HEK293 (cell line): ENCODE results near the gene MALAT1.

Experiments
- CTCF ChIA-PET: fragments of 350-600 bp; formaldehyde crosslinking; extraction: SDS; loops from one replicate; lab custom pipeline; 2021; ENCODE audit warnings: antibody characterized with exemption; lab: Yijun Ruan, JAX
- POLR2A ChIA-PET: fragments of 300-600 bp; formaldehyde crosslinking; extraction: SDS; loops from one replicate; lab custom pipeline; 2020; ENCODE audit warnings: antibody characterized with exemption, inconsistent platforms; lab: Yijun Ruan, JAX
- H3K27ac ChIP-seq: fragments of 200-500 bp; sonication (Bioruptor generic); 2 replicates; pipeline ENCODE4 v1.5.1; 2014; ENCODE audit warnings: low read depth, low read length, control low read depth, inconsistent platforms; ENCODE audit errors: extremely low read depth
- H3K36me3 ChIP-seq, 2 experiments: fragments of 200-500 bp in 1 of 2; sonication (Bioruptor generic) in 1 of 2; 1 replicate in 1 of 2; 2 replicates in 1 of 2; pipeline ENCODE4 v1.5.1; 2014 to 2017; ENCODE audit warnings: inconsistent platforms in 2 of 2, low read length in 2 of 2; ENCODE audit not compliant: control insufficient read depth in 2 of 2, insufficient read depth in 1 of 2
- H3K4me1 ChIP-seq: fragments of 200-500 bp; sonication (Bioruptor generic); 2 replicates; pipeline ENCODE4 v1.5.1; 2014; ENCODE audit warnings: mild to moderate bottlenecking, low read length, inconsistent platforms; ENCODE audit not compliant: control insufficient read depth, insufficient read depth
- H3K4me3 ChIP-seq: 2 replicates; pipeline ENCODE4 v1.5.1; 2011; ENCODE audit warnings: low read depth, mild to moderate bottlenecking, control low read depth, low read length, moderate library complexity
- H3K9me3 ChIP-seq: fragments of 200-500 bp; sonication (Bioruptor generic); 2 replicates; pipeline ENCODE4 v1.5.1; 2014; ENCODE audit warnings: low read depth, low read length, inconsistent platforms; ENCODE audit not compliant: control insufficient read depth, insufficient read depth
- EGR2 ChIP-seq: fragments of 450-650 bp; formaldehyde crosslinking; IDR thresholded peaks from 2 replicates; pipeline ENCODE4 v1.5.1; 2016; ENCODE audit warnings: low read depth, missing biosample characterization, missing genetic modification characterization
- KLF9 ChIP-seq: fragments of 450-650 bp; formaldehyde crosslinking; IDR thresholded peaks from 2 replicates; pipeline ENCODE4 v1.5.1; 2016; ENCODE audit warnings: missing biosample characterization, missing genetic modification characterization, low read depth
- PRDM1 ChIP-seq: fragments of 450-650 bp; formaldehyde crosslinking; IDR thresholded peaks from 2 replicates; pipeline ENCODE4; 2016; ENCODE audit warnings: missing biosample characterization, missing genetic modification characterization
- ZBTB17 ChIP-seq: fragments of 450-650 bp; formaldehyde crosslinking; IDR thresholded peaks from 2 replicates; pipeline ENCODE4 v1.5.1; 2016; ENCODE audit warnings: missing biosample characterization, missing genetic modification characterization
- ZBTB20 ChIP-seq: fragments of 450-650 bp; formaldehyde crosslinking; IDR thresholded peaks from 2 replicates; pipeline ENCODE4 v1.5.1; 2016; ENCODE audit warnings: missing biosample characterization, missing genetic modification characterization
- ZFHX2 ChIP-seq: fragments of 450-650 bp; formaldehyde crosslinking; conservative IDR thresholded peaks from 2 replicates; pipeline ENCODE4 v1.5.1; 2016; ENCODE audit warnings: missing biosample characterization, missing genetic modification characterization
- ZNF121 ChIP-seq: fragments of 450-650 bp; formaldehyde crosslinking; IDR thresholded peaks from 2 replicates; pipeline ENCODE4 v1.5.1; 2016; ENCODE audit warnings: missing biosample characterization, missing genetic modification characterization
- ZNF140 ChIP-seq: fragments of 450-650 bp; formaldehyde crosslinking; IDR thresholded peaks from 2 replicates; pipeline ENCODE4 v1.5.1; 2016; ENCODE audit warnings: missing biosample characterization, missing genetic modification characterization
- ZNF146 ChIP-seq: fragments of 450-650 bp; formaldehyde crosslinking; IDR thresholded peaks from 2 replicates; pipeline ENCODE4 v1.5.1; 2016; ENCODE audit warnings: missing biosample characterization, missing genetic modification characterization
- ZNF335 ChIP-seq: fragments of 450-650 bp; formaldehyde crosslinking; conservative IDR thresholded peaks from 2 replicates; pipeline ENCODE4 v1.5.1; 2016; ENCODE audit warnings: missing biosample characterization, missing genetic modification characterization
- ZNF366 ChIP-seq: fragments of 450-650 bp; formaldehyde crosslinking; conservative IDR thresholded peaks from 2 replicates; pipeline ENCODE4 v1.5.1; 2016; ENCODE audit warnings: missing biosample characterization, missing genetic modification characterization
- ZNF664 ChIP-seq: fragments of 450-650 bp; formaldehyde crosslinking; IDR thresholded peaks from 2 replicates; pipeline ENCODE4 v1.5.1; 2016; ENCODE audit warnings: missing biosample characterization, missing genetic modification characterization
- TF ChIP-seq, protein P1 (sequence below): fragments of 450-650 bp; formaldehyde crosslinking; IDR thresholded peaks from 2 replicates; pipeline ENCODE4 v1.5.1; 2016; ENCODE audit warnings: missing biosample characterization, missing genetic modification characterization
- TF ChIP-seq, protein P2 (sequence below): fragments of 450-650 bp; formaldehyde crosslinking; IDR thresholded peaks from 2 replicates; pipeline ENCODE4 v1.5.1; 2017; ENCODE audit warnings: missing biosample characterization, missing genetic modification characterization
- TF ChIP-seq, protein P3 (sequence below): fragments of 450-650 bp; formaldehyde crosslinking; IDR thresholded peaks from 2 replicates; pipeline ENCODE4 v1.5.1; 2017; ENCODE audit warnings: missing biosample characterization, missing genetic modification characterization

MALAT1 gene

DNA sequence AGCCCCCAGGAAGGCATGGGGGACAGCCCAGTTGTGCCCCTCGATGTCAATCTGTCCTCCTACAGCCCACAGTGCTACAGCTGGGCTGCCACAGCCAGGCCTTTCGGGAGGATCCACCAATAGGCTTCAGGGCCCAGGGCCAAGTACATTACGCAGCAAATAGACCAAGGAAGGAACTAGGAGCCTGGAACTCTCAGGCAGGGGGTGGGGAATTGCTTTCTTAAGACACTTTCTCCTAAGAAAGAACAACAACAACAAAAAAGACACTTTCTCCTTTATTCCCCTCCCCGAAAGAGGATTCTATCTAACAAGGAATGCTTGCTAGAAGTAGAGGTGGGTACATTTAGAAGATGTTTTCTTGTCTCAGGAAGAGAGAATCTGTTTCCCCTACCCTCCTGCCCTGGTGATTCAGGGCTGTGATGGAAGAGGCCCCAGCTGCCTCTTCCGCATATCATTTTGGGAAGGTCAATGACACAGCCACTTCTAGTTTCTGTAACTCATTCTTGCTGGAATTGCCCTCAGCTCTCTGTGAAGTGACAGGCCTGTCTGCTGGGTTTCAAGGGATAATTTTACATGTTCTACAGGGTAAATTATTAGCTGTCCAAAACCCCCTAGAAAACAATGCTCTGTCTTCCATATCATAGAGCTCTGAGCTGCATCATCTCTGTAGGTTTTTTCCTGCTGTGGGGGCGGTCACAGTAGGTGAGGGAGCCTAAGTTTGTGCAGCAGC lies 6.0 kb upstream of the MALAT1 start (continued):
- TF ChIP-seq, protein P1, sequence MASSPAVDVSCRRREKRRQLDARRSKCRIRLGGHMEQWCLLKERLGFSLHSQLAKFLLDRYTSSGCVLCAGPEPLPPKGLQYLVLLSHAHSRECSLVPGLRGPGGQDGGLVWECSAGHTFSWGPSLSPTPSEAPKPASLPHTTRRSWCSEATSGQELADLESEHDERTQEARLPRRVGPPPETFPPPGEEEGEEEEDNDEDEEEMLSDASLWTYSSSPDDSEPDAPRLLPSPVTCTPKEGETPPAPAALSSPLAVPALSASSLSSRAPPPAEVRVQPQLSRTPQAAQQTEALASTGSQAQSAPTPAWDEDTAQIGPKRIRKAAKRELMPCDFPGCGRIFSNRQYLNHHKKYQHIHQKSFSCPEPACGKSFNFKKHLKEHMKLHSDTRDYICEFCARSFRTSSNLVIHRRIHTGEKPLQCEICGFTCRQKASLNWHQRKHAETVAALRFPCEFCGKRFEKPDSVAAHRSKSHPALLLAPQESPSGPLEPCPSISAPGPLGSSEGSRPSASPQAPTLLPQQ (tag by site-specific recombination) = 0 out of 2 replicates have a peak, but pooled peaks have one; percentile 17
- TF ChIP-seq KLF9 (no peak), ZNF146 (no peak), ZNF366 (peak; percentile 26; the same call in 1 of the 2 replicates), ZFHX2 (peak; percentile 52), ZBTB20 (peak; percentile 69), PRDM1 (tag by site-specific recombination) (peak; percentile 84), EGR2 (tag by site-specific recombination) (peak; percentile 47; the same call in 1 of the 2 replicates)
- TF ChIP-seq, protein P2, sequence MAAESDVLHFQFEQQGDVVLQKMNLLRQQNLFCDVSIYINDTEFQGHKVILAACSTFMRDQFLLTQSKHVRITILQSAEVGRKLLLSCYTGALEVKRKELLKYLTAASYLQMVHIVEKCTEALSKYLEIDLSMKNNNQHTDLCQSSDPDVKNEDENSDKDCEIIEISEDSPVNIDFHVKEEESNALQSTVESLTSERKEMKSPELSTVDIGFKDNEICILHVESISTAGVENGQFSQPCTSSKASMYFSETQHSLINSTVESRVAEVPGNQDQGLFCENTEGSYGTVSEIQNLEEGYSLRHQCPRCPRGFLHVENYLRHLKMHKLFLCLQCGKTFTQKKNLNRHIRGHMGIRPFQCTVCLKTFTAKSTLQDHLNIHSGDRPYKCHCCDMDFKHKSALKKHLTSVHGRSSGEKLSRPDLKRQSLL (tag by site-specific recombination) = peak; percentile 87

- Histone ChIP-seq H3K9me3 (no peaks in the 10 kb centered on the region), H3K4me3 (no peak overlapping the region), H3K4me1 (peaks cover 26% of the 10 kb centered on the region), H3K27ac (peak overlapping the region; percentile 16; the same call in 1 of the 2 replicates), H3K36me3 (no peaks in the 10 kb centered on the region)
- TF ChIP-seq ZBTB17 (tag by site-specific recombination) = peak; percentile 34; the same call in 1 of the 2 replicates
- no peak for TF ChIP-seq ZNF140 (tag by site-specific recombination)
- TF ChIP-seq, protein P3, sequence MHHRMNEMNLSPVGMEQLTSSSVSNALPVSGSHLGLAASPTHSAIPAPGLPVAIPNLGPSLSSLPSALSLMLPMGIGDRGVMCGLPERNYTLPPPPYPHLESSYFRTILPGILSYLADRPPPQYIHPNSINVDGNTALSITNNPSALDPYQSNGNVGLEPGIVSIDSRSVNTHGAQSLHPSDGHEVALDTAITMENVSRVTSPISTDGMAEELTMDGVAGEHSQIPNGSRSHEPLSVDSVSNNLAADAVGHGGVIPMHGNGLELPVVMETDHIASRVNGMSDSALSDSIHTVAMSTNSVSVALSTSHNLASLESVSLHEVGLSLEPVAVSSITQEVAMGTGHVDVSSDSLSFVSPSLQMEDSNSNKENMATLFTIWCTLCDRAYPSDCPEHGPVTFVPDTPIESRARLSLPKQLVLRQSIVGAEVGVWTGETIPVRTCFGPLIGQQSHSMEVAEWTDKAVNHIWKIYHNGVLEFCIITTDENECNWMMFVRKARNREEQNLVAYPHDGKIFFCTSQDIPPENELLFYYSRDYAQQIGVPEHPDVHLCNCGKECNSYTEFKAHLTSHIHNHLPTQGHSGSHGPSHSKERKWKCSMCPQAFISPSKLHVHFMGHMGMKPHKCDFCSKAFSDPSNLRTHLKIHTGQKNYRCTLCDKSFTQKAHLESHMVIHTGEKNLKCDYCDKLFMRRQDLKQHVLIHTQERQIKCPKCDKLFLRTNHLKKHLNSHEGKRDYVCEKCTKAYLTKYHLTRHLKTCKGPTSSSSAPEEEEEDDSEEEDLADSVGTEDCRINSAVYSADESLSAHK (tag by site-specific recombination) = peak; percentile 30; the same call in 1 of the 2 replicates
- ChIA-PET POLR2A (interaction anchor here (0.6 to 28.2 kb wide), 6 partner anchors 9 to 71 kb away, joined by 3 to 1129 read pairs (median 18); partner anchors contain the start of genes MALAT1 and NEAT1), CTCF (interaction anchor here (0.7 to 1.1 kb wide), 3 partner anchors 14 to 239 kb away, joined by 5 to 6 read pairs (median 5); no protein-coding TSS in a partner anchor)
Measured at GRCh38 chr11:65493367-65494176, 5.3 kb upstream of the MALAT1 start.

DNA sequence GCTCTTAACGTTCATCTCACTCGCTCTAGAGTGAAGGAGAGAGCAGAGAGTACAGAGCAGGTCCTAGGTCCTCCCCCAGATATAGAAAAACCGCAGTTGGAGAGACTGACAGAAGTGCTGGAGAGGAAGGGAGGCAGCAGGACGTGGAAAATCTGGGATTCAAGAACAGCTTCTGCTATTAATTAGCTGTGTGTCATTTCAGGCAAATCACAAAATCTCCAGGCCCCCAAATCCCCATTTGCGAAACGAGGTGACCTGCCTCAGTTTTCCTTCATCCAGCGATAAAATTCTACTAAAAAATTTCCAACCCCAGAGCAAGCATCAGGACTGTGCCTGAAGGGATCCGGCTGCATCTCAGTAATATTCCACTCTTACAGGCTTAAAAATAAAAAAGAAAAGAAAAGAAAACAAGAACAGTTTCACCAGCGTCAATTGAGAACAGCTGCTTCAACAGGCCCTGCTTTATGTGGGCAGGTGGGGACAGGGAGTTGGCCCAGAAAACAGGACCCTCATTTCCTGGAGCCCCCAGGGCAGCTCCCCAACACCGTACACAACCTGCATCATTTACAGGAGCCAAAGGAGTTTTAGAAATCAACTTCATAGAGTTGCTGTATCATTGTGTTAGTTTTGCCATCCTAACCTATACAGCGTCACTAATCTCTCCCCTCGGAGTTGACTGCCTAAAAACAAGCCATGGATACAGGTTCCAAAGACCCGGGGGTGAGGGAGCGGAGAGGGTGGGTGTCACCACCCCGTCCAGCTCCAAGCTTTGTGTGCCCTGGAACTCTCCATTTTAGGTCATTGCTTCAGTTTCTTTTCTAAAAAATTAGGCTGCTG lies 2.3 kb upstream of the MALAT1 start:
- peak overlapping the region; percentile 69 for H3K27ac ChIP-seq
- ChIA-PET POLR2A (interaction anchor here (0.5 to 28.2 kb wide), 19 partner anchors 8 to 234 kb away, joined by 3 to 1129 read pairs (median 5); partner anchors contain the start of genes LTBP3, NEAT1 and SLC25A45), CTCF (interaction anchor here (0.6 to 5.0 kb wide), 11 partner anchors 9 to 181 kb away, joined by 3 to 35 read pairs (median 5); no protein-coding TSS in a partner anchor)
- no peaks in the 10 kb centered on the region for H3K9me3 ChIP-seq
- TF ChIP-seq PRDM1 (tag by site-specific recombination) (0 out of 2 replicates have a peak, but pooled peaks have one; percentile 6), ZNF121 (tag by site-specific recombination) (no peak), ZNF335 (tag by site-specific recombination) (peak; percentile 53), ZNF664 (no peak)
- peaks cover 0 to 17% of the 10 kb centered on the region in 2 experiments; a peak in 1 of 3 replicates for H3K36me3 ChIP-seq
- H3K4me3 ChIP-seq = peak overlapping the region; percentile 14
- H3K4me1 ChIP-seq = peaks cover 13% of the 10 kb centered on the region
